ENCODE measurements around the gene UFD1. TPM values are rescaled to one million over a fixed set of nuclear protein-coding genes. Genes with fewer than 3 reads are reported as not detected.

UFD1 gene
- total RNA-seq, 4 donors from 2014 or later = 22.7 to 56.2 (median 38.2) TPM

DNA sequence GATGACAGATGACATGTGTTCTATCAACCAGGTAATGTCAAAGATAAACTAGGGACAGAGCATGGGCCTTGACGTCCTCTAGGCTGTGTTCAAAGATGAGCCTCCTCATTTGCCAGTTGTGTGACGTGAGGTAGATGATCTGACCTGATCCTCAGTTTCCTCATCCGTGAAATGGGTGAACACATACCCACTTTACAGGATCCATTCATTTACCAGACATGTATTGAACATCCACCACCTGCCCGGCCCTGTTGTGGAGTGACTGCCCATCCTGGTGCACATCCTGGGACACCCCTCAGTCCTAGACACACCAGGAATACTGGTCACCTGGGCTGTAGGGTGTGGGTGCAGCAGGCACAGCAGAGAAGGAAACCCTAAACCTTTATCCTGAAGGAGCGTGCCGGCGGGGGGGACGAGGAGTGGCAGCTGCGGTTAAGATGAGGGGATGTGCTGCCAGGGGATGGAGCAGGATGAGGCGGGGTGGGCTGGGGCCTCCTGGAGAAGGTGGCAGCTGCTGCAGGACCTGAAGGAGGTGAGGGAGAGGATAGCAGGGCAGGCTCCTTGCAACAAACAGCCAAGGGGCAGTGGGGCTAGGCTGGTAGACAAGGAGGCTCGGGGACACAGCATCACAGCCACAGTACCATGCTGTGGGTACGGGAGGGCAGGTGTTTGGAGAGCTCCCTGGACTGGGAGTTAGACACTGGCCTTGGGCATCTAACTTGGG lies 36.8 kb upstream of the UFD1 start:
- Histone ChIP-seq H3K4me3 (no peak overlapping the region), H3K27ac (no peak overlapping the region), H3K9me3 (peaks cover 0 to 22% (median 0%) of the 10 kb centered on the region in 3 donors), H3K36me3 (no peaks in the 10 kb centered on the region), H3K4me1 (no peaks in the 10 kb centered on the region), H3K27me3 (no peaks in the 10 kb centered on the region)
- 94 to 97% methylated on average over 6 to 7 of the region's 12 CpGs for WGBS, 2 donors (ENCODE audit: low coverage in 1 of 2)
- no peak for ATAC-seq
- TF ChIP-seq, protein P1, sequence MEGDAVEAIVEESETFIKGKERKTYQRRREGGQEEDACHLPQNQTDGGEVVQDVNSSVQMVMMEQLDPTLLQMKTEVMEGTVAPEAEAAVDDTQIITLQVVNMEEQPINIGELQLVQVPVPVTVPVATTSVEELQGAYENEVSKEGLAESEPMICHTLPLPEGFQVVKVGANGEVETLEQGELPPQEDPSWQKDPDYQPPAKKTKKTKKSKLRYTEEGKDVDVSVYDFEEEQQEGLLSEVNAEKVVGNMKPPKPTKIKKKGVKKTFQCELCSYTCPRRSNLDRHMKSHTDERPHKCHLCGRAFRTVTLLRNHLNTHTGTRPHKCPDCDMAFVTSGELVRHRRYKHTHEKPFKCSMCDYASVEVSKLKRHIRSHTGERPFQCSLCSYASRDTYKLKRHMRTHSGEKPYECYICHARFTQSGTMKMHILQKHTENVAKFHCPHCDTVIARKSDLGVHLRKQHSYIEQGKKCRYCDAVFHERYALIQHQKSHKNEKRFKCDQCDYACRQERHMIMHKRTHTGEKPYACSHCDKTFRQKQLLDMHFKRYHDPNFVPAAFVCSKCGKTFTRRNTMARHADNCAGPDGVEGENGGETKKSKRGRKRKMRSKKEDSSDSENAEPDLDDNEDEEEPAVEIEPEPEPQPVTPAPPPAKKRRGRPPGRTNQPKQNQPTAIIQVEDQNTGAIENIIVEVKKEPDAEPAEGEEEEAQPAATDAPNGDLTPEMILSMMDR (IDR thresholded peaks at IDR 0.05) = no peak
- TF ChIP-seq POLR2A (IDR thresholded peaks at IDR 0.05) (no peak), EP300 (IDR thresholded peaks at IDR 0.05) (no peak), POLR2AphosphoS5 (IDR thresholded peaks at IDR 0.05) (no peak)

DNA sequence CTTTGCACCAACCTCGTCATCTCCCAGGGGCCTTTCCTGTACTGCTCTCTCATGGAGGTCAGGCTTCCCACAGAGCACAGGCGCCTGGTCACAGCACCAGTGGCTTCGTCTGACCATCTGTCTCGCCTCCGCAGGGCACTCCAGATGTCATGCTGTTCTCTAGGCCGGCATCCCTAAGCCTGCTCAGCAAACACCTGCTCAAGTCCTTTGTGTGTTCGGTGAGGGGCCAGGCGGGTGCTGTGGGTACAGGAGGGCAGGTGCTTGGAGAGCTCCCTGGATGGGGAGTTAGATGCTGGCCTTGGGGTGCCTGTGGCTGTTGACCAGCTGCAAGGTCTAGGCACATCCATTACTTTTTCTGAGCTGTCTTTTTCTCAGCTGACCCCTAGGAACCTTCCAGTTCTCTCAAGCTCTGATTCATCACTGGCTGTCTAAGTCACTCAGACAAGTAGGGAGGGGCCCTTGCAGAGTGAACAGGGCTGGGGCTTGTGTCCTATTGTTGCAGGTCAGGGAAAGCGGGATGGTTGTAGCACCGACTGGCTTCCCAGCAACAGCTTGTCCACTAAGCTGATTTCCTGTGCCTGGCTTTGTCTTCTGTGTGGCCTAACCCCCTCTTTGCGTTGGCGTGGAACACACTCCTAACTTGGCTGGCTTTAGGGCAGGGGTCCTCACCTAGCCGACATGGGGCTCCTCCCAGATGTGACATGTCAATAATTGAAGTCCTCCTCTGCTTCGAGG lies 36.0 kb upstream of the UFD1 start:
- H3K36me3 ChIP-seq = no peaks in the 10 kb centered on the region
- 89 to 96% methylated on average over 5 of the region's 14 CpGs for WGBS, 2 donors (ENCODE audit: low coverage in 1 of 2)
- no peaks in the 10 kb centered on the region for H3K27me3 ChIP-seq
- TF ChIP-seq POLR2A (IDR thresholded peaks at IDR 0.05) (no peak), POLR2AphosphoS5 (IDR thresholded peaks at IDR 0.05) (no peak), EP300 (IDR thresholded peaks at IDR 0.05) (no peak)
- TF ChIP-seq, protein P1 (IDR thresholded peaks at IDR 0.05) = no peak
- ATAC-seq = no peak
- no peak overlapping the region for H3K4me3 ChIP-seq
- H3K4me1 ChIP-seq = no peaks in the 10 kb centered on the region
- H3K9me3 ChIP-seq = peaks cover 0 to 22% (median 0%) of the 10 kb centered on the region in 3 donors
- H3K27ac ChIP-seq = no peak overlapping the region

DNA sequence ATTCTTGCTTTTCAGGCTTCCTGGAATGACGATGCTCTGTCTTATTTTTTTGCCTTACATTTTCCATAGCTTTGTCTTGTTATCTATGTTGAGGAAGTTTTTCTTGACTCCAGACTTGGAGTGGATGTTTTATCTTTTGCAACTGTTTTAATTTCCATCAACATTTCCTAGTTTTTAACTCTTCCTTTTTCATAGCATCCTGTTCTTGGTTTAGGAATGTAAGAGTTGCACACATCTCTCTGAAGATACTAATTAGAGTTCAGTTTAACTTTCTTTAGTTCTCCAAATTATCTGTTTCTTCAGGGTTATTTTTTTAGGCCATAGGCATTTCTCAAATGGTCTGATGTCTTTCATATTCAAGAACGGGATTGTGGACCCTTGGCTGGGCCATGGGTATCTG lies 34.8 kb upstream of the UFD1 start:
- no peak overlapping the region for H3K27ac ChIP-seq
- H3K4me3 ChIP-seq = no peak overlapping the region
- no peaks in the 10 kb centered on the region for H3K36me3 ChIP-seq
- WGBS, 2 donors (ENCODE audit: low coverage in 1 of 2) = 40 to 42% methylated on average over 2 of the region's 2 CpGs
- no peaks in the 10 kb centered on the region for H3K27me3 ChIP-seq
- peaks cover 0 to 22% (median 0%) of the 10 kb centered on the region in 3 donors for H3K9me3 ChIP-seq
- no peak for TF ChIP-seq EP300 (IDR thresholded peaks at IDR 0.05)
- no peak for TF ChIP-seq POLR2AphosphoS5 (IDR thresholded peaks at IDR 0.05)
- no peak for TF ChIP-seq POLR2A (IDR thresholded peaks at IDR 0.05)
- TF ChIP-seq, protein P1 (IDR thresholded peaks at IDR 0.05) = no peak
- ATAC-seq = no peak
- no peaks in the 10 kb centered on the region for H3K4me1 ChIP-seq

DNA sequence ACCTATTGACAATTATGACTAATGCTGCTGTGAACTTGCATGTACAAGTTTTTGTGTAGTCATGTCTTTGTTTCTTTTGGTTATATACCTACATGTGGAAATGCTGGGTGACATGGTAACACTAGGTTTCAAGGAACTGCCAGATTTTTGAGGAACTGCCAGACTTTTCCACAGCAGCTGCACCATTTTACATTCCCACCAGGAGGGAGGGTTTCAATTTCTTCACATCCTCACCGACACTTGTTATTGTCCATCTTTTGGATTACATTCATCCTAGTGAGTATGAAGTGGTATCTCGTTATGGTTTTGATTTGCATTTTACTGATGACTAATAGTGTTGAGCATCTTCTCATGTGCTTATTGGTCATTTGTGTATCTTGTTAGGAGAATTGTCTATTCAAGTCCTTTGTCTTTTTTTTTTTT lies 31.9 kb upstream of the UFD1 start:
- no peak for TF ChIP-seq POLR2A (IDR thresholded peaks at IDR 0.05)
- TF ChIP-seq, protein P1 (IDR thresholded peaks at IDR 0.05) = no peak
- TF ChIP-seq EP300 (IDR thresholded peaks at IDR 0.05) = no peak
- TF ChIP-seq POLR2AphosphoS5 (IDR thresholded peaks at IDR 0.05) = no peak
- H3K36me3 ChIP-seq = no peaks in the 10 kb centered on the region
- no peak for ATAC-seq
- H3K27me3 ChIP-seq = no peaks in the 10 kb centered on the region
- H3K9me3 ChIP-seq = peaks cover 0 to 22% (median 0%) of the 10 kb centered on the region in 3 donors
- H3K4me1 ChIP-seq = no peaks in the 10 kb centered on the region
- no peak overlapping the region for H3K4me3 ChIP-seq
- no peak overlapping the region for H3K27ac ChIP-seq
- 93 to 100% methylated on average over 2 of the region's 2 CpGs for WGBS, 2 donors (ENCODE audit: low coverage in 1 of 2)
